NCI-H526 treated with DMSO at 0.1 percent for 48 hours (cell line): ENCODE measurements around the gene ROR1.

Source experiments
- DNase-seq: peaks from one replicate; lab custom pipeline; 2025; lab: John Stamatoyannopoulos, UW

ROR1 gene

DNA sequence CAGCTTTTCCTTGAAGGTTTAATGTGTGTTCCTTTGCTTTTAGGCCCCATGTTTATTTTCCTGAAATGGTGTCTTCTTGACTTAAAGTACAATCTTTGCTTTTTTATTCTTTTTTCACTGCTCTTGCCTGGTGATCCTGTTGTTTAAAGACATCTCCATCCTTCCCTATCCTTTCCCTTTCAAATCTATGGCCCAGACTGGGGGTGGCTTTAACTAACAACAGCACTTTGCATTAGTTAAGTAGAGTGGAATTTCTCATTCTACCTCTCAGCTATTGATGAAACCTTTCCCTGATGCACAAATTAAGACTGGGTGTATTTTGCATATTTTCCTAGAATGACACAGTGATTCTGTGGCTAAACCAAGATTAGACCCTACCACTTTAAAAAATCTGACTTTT lies 84.3 kb downstream of the ROR1 start:
- no peak for DNase-seq

DNA sequence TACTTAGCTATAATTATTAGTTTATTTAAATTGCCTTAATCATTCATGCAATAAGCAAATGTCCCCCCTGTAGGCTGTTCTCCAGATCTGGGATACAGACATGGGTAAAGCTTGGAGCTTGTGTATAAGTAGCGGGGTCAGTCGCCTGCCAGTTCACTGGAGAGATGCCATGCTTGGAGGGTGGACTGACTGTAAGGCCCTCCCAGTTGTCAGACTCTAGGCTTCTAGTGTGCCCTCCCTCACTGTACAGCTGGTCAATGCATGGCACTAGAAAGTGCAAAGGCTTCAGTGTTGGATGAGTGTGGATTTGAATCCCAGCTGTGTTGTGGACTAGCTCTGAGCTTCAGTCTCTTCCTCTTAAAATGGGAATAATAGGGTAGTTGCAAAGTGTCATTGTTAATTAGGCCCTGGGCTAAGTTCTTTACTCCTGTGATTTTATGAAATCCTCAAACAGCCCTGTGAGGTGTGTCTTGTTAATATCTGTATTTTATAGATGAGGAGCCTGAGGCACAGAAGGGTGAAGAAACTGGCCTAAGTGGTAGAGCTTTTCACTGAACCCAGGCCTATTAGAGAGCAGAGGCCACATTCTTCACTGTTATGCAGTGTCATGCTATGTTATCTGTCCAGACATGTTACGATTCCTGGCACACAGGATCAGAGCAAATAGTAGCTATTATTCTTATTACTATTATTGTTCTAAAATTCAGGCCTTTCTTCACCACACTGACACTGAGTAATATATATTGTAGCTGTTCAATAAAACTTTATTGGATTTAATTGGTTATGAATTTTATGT lies 85.9 kb downstream of the ROR1 start:
- DNase-seq, result no peak

DNA sequence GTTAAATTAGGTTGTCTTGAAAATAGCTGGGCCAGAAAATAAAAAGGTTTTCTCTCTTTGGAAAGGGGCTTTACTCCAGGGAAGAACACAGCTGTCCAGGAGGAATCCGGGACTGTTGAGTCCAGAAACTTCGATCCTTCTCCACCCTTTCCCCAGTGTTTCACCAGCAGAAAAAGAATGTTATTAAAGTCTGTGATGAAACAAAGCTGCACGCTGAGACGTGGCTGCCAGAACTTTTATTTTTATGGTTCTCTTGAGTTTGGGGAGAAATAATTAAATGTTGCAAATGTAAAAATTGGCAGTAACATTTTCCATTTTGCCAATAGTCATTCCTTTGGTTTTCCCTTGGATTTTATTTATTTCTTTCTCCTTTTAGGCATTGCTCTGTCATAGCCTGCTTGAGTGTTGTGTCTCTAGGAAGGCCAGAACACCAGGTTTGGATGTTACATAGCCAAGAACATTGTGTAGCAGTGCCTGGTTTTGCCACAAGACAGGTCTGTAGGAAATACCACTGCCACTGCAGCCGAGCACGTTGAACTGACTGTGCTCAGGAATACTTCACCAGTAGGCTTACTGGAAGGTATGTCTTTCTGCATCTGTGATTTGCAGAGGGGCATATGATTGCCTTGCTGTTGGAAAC lies 87.4 kb downstream of the ROR1 start:
- no peak for DNase-seq

DNA sequence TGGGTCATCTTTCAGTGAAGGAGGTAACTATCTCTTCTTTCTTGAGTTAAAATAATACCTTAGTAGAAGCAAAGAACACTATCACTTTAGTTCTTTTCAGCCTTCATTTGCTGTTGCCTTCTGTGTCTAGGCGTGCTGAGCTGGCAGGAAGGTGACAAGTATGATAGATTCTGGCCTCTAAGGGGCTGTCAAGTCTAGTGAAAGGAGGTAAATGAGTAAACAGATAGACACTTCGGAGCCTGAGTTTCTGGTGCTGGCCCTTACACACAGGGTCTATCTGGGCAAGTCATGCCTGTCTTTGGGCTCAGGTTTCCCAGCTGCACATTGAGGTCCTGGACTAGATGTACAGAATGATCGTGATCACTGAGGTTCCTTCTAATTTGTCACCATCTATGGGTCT lies 89.3 kb downstream of the ROR1 start:
- no peak for DNase-seq

DNA sequence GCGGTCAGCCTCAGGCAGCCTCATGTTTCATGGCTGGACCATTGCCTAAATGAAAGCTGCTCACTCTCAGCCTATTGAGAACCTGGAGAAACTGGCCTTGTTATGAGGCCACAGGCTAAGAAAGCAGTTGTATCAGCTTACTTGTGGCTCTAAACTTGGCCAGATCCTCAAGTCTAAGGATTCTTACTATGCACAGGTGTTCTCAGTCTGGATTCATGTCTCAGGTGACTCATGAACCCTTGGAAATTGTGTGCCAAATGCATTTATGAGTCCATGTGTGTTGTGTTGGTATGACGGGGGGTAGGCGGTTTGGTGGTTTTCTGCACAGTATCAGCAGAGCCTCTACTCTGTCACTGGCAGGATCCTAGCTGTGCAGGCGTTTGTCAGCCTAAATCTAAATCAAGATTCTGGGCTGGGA lies 90.4 kb downstream of the ROR1 start:
- no peak for DNase-seq

DNA sequence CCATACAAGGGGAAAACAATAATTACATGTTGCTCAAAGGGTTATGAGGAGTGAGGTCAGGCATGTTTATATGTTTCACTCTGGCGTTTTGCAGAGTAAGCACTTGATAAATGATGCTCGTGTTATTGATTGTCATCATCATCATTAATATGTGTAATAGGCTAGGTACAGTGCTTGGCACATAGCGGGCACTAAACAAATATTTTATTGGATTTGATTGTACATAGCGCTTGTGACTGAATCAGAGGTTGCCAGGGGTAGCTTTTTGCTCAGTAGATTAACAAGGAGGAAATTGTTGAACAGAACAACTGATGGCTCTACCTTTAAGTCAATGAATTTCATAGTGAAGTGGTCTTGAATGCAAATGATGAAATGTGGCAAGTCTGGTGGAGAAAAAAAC lies 91.7 kb downstream of the ROR1 start:
- no peak for DNase-seq

DNA sequence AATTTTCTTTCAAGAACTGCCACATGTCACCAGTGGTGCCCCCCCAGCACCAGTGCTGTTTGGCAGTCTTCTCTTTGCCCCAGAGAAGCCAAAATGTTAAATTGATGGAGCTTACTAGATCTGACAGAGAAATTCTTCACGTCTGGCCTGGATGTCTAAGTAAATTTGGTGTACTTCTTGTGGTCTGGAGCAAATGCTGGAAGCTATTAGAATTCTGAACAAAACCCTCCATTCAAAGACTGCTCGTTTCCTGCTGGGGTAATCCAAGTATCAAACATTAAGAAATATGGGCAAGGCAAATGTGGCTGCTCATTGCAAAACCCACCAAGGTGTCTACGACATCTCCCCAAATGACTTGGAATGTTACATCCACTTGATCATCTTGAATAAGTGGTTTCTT lies 92.3 kb downstream of the ROR1 start:
- DNase-seq, result no peak

DNA sequence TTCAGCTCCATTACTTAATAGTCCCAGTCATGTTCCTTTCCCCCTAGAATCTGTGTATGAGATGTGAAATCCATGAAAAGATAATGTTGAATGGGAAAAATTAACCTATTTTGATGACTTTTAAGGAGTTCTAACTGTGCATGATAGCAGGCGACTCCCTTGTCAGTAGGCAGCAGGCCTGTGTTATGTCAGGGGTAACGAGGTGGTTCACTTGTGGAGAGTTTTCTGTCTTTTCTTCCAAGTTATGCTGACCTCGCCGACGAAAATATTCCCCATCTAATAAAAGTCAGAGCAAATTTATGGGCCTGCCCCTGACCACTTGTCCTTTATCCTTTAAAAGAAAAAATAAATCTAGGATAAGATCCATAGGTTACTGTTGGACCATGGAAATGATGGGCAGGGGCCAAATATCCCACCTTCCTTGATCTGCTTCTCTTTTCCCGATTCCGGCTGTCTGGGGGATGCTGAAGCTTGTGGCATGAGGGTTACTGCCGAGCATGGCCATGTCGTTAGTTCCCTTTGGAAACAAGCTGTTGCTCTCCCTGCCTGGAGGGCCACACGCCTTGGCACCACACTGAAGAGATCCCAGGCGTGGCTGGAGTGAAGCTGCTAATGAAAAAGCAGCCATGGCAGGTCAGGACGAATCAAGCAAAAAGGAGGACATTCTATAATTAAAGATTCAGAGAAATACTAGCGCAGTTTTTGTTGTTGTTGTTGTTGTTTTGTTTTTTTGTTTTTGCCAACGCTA lies 93.8 kb downstream of the ROR1 start:
- DNase-seq, result no peak

DNA sequence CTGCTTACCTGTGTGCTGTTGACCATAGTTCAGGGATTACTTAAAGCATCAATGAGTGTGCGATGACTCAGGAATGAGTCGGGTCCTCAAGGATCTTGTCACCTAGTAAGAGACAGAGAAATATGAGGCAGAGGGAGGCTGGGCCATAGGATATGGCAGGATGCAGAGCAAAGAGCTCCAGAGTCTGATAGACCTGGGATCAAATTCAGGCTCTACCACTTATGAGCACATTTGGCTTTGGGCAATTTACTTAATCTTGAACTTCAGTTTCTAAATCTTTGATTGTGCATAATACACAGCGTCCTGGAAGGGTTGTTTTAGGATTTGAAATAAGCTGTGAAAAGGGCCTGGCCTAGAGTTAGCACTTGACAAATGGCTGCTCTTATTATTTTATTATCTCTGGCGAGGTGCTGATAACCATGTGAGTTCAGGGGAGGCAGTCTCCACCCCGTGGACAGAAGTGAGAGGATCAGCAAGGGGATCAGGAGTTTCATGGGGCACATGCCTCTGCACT lies 94.5 kb downstream of the ROR1 start:
- no peak for DNase-seq

DNA sequence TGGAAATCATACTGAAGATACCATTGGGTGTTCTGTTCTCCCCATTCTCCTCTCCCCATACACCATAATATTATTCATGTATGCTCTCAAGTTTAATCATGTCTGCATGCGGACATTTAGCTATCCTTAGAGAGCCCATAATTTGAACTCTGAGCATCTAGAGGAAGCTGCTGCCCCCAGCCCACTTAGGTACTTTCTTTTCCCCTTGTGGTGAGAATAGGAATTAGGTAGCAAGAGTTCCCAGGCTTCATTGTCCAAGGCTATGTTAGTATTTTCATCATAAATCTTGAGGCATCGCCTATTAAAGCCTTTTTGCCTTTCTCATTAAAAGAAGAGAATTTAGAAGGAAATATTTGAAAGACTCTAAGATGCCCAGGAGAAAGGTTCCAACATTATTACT lies 96.3 kb downstream of the ROR1 start:
- no peak for DNase-seq

DNA sequence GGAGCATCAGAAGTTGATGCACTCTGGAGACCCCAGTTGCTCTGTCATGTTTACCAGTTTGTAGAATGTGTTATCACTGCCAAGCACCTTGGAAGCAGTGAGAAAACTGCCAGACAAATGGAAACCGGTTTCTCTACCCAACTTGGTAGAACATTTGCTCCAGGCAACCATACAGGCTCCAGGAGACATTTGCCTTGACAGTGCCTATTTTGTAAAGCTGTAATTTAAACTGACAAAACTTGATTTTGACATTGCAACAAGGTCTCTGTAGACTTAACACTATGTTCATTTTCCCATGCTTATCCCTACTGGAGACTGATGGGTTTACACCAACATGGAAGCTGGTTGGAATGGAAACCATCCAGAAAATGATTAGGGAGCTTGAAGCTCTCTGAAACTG lies 97.6 kb downstream of the ROR1 start:
- no peak for DNase-seq

DNA sequence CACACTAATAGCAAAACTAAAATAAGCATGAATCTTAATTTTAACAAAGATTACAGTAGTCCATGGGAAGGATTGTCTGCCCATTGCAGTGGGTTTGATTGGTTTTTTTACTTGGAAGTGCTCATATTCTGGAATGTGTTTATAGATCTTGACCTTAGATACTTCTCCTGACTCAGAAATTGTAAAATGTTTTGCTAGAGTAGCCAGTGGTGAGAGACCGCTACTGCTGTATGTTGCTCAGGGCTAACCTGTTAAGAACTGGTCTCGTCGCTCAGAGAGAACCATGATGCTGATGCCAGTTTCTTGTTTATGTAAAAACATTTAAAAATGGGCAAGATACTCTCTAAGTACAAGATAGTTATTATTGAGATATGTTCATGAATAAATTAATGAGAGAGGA lies 99.9 kb downstream of the ROR1 start:
- DNase-seq, result no peak

DNA sequence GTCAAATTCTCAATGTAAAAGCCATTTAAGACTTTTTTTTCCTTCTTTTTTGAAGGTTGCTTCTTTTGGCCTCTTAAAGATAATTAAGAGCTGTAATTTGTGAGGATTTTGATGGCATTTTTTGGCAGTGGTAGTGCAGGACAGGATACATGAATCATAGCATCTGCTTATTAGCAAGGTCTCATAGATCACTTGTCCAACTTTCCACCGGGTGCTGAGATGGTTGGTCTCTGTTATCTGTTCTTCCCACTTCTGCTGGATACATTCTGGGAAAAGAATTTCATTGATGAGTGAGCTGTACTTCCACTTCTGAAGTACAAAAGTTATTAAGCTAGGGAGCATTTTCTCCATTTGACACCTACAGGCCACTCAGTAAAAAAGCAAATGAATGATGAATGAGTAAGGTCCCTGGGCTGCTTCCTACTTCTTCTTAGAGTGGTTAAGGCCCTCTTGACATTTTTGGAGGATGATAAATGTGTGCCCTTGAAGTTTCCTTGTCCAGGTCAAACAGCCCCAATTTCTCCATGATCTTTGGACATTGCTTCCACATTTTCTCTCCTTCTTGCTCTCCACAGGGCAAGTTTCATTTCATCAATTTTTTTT lies 100.6 kb downstream of the ROR1 start:
- no peak for DNase-seq

DNA sequence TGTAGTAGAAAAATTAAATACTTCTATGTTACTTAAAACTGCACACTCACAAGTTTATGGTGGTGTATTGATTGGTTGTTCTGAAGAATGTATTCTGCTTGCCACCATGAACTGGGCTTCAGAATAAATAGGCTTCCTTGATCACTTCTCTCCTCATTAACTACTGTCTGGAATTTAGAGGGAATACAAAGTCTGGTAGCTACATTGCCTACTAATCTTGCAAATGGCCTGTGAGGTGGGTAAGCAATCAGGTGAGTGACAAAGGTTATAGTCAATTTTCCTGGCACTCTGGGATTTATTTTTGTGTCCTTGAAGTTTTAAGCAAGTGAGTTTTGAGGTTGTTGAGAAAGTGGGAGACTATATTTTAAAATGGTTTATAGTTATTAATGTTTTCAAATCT lies 101.8 kb downstream of the ROR1 start:
- no peak for DNase-seq

DNA sequence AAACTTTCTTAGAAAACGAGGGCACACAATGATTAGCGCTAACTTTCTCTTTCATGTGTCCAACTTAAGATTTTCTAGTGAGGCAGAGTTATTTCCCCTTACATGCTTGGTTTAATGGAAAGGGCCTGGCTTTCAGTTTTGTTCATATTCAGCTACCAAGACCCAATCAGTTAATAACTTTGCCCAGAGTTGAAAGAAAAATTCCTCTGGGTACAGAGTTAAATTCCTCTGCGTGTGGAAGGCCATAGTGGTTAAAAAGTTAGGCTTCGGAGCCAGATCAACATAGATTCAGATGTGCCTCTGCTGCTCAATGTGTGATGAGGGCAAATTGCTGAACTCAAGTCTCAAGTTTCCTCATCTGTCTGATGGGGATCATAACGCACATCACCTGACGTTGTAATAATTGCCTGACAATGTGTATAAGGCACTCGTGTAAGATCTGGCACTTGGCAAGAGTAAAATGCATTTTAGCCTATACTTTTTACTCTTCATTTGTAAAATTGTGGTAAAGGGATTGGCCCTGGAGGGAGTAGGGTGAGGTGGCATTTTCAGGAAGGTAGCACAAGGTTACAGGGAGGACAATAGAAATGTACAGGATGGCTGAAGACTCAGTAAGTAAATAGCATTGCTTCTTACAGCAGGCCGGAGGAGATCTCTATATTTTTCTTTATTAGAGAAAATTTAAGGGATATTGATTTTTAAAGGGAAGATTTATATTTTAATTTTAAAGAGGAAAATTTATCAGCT lies 103.4 kb downstream of the ROR1 start:
- DNase-seq, result no peak

DNA sequence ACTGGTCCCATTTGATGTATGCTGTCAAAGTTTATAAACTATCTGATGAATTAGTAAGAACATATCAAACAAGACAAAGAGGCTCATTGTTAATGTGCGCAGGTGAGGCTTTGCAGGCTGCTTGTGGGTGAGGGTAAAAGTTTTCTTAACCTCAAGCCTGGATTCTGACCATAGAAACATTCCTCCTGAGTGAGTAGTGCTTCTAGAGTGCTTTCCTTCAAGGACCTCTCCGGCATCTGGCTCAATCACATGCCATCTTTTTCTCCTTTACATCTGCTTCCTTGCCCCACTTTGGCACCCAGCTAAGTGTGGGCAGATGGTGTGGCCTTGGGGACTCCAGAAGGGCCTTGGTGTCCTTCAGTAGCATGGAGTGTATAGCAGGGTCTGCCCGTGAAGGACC lies 104.0 kb downstream of the ROR1 start:
- DNase-seq, result no peak

DNA sequence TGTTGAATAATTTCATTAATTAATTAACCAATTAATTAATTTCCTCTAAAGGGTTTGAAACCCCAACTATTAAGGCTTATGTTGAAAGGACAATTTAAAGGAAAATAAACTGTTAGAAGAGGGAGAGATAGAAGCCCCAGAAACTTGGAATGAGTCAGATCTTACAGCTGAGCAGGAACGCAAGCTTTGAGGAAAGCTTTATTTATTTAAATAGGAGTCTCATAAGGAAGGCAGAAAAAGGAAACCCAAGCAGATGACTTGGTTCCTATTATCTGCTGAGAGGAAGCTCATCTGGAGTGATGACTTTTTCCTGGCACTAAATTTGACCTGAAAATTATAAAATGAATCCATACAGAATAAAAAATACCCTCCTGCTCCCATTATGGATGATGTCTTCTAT lies 105.1 kb downstream of the ROR1 start:
- no peak for DNase-seq

DNA sequence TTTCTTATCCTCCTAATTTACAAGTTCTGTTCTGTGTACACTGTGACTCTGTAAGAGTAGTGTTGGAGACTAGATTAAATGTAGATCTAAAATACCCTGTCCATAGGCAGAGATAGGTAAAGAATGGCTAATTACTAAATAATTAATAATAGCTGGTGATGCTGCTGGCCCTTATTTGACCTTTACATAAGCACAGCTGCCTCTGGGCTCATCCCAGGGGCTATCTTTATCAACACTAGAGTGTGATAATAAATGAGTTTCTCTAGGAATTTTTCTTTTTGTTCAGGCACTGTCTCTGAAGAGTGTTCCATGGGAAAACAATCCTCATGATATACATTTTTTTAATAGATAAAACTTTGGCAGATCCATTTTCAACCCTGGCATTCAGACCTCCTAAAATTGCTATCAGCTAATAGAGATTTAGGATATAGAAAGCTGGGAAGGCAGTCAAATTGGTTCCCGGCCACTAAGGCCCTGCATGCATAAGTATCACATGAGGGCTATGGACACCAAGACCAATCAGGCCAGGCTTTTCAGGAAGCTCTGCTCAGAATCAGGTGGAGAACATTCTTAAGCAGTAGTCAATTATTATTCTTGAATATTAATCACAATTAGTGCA lies 107.2 kb downstream of the ROR1 start:
- no peak for DNase-seq

DNA sequence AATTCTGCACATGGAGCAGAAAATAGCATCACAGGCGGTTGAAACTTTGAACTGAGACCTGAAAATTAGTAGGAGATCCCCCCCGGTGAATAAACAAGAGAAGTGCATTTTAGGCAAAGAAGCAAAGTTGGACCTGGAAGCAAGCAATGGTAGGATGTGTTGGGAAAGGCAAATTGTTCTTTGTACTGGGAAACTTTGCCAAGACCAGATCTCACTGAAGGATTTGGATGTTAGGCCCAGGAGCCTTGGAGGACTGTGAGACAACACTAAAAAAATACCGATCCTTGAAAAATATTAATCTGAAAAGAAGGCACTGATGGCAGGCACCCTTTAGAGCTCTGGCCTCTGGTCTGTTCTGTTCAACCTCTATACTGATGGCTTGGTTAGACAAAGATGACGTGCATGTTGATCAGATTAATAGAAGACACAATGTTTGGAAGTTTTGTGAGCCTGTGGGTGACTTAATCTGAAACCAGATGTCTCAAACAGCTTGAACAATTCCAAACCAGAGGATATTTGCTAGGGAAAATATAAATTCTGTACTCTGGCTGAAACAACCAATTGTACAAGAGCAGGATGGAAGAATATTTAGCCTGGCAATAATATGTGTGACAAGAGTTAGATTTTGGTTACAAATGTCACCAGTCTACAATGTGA lies 108.4 kb downstream of the ROR1 start:
- DNase-seq, result no peak

DNA sequence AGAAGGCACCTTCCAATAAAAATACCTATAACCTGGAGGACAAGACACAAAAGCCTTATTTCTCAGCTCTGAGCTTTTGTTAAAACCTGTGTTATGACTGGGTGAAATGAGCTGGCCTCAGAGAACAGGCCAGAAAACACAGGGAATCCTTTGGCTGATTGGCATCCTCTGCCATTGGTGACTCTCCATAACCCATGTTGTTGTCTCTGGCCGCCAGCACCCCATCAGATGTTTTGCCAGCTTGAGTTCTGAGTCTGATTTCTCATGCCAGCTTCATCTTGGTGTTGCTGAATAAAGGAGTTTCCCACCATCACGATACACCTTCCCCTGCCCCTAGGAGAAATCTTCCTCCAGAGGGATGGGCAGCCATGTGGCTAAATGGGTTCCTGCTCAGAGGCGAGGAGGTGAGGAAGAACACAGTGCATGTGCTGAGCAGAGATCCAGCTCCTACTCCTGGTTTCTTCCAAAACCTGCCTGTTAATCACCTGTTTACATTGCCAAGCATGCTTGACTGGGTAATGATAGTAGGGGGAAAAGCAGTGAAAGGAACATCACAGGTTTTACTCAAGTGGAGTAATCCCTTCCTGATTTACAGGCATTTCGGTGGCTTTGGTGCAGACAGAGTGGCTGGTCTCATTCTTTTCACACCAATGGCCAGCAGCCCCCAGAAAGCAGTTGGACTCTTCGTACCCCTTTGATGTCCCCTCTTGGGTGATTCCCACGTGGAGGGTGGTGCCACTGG lies 109.8 kb downstream of the ROR1 start:
- no peak for DNase-seq
